ENCODE measurements around the gene PEX16. TPM values are rescaled to one million over a fixed set of nuclear protein-coding genes. Genes with fewer than 3 reads are reported as not detected.

Gene PEX16
- 25.1 and 34.6 TPM in 2 replicates for total RNA-seq

DNA sequence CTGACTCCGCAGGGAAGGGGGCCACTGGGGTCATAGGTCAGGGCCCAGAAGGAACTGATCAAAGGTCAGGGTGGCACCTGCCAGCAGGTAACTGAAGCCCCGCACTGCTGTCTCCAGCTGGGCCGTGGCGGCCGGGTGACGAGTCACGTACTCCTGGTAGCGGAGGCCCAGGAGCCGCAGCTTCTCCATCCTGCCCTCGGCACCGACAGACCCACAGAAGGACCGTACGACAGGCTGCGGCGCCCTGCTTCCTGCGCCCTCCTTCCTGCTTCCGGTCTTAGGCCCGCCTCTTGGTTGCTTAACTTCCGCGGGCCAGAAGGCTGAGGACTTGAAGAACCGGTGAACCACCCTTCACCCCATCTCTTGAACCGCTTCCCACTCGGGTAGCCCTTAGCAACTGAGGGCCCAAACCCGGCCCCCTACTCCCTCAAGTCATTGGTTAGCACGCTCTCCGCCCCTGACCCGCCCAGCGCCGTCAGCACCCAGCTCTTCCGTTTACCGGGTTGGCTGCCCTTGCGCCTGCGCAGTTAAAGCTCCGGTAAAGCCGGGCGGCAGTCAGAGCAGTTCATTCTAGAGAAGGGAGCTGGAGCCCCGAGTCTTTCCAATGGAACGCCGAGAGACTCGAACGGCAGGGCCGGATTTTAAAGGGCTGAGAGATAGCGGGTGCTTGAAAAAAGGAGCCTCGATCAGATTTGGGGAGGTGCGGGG is at the start of gene PEX16:
PEX16 (minus strand) TSS at position 255 of the 708 bp plus-strand sequence; CDS start at position 189, 66 bp downstream.

DNA sequence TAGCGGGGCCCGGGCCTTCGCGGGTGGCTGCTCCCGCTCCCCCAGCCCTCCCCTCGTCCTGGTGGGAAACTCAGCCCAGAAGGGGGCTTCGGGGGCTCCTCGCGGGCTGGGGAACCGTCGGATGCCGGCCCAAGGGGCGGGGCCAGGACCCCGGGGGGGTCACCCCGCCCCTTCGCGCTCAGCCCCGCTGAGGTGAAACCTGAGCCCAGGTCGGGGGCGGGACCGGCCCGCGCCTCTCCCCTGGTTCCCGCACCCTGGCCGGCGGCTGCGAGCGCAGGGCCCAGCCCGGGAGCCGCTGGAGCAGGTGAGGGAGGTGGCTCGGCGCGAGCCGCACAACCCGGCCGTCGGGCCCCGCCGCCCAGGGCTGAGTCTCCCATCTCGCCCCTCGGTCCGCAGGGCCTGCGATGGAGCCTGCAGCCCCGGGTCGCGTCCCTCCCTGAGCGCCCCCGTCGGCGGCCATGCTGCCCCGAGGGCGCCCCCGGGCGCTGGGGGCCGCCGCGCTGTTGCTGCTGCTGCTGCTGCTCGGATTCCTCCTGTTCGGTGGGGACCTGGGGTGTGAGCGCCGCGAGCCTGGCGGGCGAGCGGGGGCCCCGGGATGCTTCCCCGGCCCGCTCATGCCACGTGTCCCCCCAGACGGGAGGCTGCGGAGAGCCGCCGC is 4.9 kb upstream of the PEX16 start, which contains the start of gene LARGE2:
LARGE2 (plus strand) TSS at position 232 of the 658 bp plus-strand sequence; CDS start at position 459, 227 bp downstream.

DNA sequence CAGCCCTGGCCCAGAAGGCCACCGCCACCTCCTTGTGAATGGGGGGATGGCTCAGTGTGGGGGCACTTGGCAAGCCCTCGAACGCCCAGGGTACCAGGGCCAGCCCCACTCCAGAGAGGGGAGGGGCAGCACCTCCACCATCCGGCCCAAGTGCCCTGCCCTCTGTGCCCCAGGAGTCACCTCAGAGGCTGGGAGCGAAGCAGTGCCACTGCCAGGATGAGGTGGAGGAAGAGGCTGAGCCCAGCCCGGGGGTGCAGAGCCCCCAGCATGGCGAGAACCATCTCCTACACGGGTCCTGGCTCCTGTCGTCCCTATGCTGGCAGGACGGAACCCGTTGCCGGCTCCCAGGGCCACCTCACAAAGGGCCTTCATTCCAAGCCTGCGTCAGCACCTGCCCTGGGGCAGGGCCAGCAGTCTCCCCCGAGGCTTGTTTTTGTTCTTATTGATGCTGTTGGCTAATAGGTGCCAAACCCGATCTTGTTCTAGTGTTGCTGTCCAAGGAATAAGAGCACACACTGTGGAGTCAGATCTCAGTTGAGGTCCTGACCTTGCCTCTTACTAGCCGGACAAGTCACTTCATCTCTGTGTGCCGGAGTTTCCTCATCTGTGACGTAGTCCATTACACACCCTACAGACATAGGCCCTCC is 10.6 kb downstream of the PEX16 start, which contains the start of gene FREY1:
FREY1 (minus strand) TSS at position 307 of the 647 bp plus-strand sequence; CDS start at position 281, 26 bp downstream.

DNA sequence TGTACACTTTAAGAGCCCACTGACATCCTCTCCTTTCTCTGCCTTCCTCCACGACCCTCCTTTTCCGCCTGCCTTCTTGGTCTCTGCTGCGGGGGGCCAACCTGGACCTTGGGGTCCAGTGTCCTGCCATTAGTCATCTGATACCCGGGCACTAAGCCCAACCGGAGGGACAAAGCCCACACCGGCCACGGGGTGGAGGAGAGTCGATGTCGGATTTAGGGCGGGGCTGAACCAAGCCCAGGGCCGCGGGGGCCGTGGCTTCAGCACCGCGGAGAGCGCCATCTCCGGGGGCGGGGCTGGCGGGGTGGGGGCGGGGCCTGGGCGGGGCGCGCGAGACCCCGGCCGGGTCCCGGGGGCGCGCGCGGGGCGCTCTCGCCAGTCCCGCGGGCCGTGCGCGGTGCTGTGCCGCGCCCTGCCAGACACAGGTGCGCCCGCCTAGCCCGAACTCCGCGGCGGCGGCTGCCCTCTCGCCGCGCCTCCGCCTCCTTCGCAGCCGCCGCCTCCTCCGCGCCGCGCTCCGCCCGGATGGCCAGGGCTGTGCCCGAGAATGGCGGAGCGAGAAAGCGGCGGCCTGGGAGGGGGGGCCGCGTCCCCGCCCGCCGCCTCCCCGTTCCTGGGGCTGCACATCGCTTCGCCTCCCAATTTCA is 32.3 kb downstream of the PEX16 start, which contains the start of gene MAPK8IP1:
MAPK8IP1 (plus strand) TSS at position 378 of the 647 bp plus-strand sequence; CDS start at position 548, 170 bp downstream.

Other genes starting within 250 kb of the PEX16 start
- gene SLC35C1, start 112.7 kb downstream of the PEX16 start, total RNA-seq = 23.5 and 28.2 TPM in 2 replicates
- 5.7 and 14.2 TPM in 2 replicates for gene CRY2, start 70.4 kb downstream of the PEX16 start, total RNA-seq
- gene MAPK8IP1, start 32.2 kb downstream of the PEX16 start, total RNA-seq = 11.3 and 13.9 TPM in 2 replicates
- 2.7 TPM in 1 of 2 replicates, not detected in the other for gene FREY1, start 10.6 kb downstream of the PEX16 start, total RNA-seq
- under 0.01 and 0.25 TPM in 2 replicates for gene LARGE2, start 4.8 kb upstream of the PEX16 start, total RNA-seq
- gene PHF21A, start 203.6 kb upstream of the PEX16 start, total RNA-seq = 4.7 and 8.6 TPM in 2 replicates

Measured in mesangial cell (primary cell).